ENCODE data around the gene ERCC5.

ERCC5 gene

DNA sequence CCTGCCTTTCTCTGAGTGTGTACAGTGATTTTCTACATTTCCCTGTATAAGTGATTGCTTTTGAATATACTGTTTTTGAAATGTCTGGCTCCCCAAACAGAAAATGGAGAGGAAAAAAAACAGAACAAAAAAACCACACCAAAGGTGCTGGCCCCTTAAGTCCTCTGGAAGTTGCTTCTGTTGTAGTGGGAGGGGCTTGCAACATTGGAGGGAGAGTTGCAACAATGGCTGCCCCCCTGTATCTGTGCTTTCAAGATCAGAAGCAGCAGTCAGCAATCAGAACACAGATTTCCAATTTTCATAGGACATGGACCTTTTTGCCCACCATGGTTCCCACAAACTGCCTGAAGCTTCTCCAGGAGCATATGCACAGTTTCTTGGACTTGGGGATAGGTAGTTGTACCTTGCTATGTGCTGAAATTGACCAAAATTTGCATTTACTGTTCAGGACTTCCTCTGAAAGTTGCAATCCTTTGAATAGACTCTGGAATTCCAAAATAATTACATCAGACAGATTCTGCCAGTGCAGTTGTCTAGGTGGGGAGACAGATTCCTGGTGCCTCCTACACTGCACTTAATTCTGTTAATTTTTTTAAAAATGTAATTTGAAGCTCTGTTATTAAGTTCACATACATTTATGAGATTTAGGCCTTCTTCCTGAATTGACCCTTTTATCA, 33.1 kb upstream of the ERCC5 start:
- no peak overlapping the region for H3K4me3 ChIP-seq (replicated peaks; ENCODE audit: low read depth, low read length)
- peak; percentile 46 for DNase-seq (ENCODE audit: low read depth)
- TF ChIP-seq, protein P1, sequence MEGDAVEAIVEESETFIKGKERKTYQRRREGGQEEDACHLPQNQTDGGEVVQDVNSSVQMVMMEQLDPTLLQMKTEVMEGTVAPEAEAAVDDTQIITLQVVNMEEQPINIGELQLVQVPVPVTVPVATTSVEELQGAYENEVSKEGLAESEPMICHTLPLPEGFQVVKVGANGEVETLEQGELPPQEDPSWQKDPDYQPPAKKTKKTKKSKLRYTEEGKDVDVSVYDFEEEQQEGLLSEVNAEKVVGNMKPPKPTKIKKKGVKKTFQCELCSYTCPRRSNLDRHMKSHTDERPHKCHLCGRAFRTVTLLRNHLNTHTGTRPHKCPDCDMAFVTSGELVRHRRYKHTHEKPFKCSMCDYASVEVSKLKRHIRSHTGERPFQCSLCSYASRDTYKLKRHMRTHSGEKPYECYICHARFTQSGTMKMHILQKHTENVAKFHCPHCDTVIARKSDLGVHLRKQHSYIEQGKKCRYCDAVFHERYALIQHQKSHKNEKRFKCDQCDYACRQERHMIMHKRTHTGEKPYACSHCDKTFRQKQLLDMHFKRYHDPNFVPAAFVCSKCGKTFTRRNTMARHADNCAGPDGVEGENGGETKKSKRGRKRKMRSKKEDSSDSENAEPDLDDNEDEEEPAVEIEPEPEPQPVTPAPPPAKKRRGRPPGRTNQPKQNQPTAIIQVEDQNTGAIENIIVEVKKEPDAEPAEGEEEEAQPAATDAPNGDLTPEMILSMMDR (IDR thresholded peaks at IDR 0.05; ENCODE audit: low read length, missing control alignments): no peak

DNA sequence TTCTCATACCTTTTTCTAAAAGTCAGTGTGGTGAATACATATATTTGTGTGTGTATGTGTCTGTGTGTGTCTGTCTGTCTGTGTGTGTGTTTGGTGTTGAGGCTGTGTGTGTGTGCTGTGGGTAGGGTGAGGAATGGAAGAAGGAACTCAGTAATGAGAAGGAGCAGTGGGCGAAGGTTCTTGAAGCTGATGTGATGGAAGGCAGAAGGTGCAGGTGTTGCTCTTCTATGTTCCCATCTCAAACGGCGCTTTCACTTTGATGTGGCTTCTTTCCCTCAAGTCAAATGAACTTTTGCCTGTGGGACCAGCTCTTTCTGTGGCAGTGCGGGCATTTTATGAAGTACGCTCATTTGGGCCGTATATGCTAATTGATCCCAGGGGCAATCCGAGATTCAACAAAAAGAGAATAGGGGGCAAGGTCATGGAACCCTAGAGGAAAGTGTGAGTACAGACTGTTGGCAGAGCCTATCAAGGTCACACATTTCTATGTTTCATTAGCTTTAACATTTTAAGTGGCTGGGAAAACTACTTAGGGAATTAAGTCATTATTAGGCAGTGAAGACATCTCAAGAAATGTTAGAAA, 31.7 kb upstream of the ERCC5 start:
- H3K4me3 ChIP-seq (replicated peaks; ENCODE audit: low read depth, low read length): no peak overlapping the region
- no peak for DNase-seq (ENCODE audit: low read depth)
- TF ChIP-seq, protein P1 (IDR thresholded peaks at IDR 0.05; ENCODE audit: low read length, missing control alignments): no peak

DNA sequence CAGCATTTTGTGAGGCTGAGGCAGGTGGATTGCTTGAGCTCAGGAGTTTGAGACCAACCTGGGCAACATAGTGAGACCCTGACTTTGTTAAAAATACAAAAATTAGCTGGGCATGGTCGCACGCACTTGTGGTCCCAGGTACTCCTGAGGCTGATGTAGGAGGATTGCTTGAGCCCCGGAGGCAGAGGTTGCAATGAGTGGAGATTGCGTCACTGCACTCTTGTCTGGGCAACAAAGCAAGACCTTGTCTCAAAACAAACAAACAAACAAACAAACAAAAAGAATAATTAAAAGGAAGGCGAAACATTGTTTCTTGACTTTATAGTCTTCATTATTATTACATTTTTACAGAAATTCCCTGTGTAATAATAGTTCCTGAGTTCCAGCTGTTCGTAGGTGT, 31.0 kb upstream of the ERCC5 start:
- DNase-seq (ENCODE audit: low read depth): no peak
- H3K4me3 ChIP-seq (replicated peaks; ENCODE audit: low read depth, low read length): no peak overlapping the region
- TF ChIP-seq, protein P1 (IDR thresholded peaks at IDR 0.05; ENCODE audit: low read length, missing control alignments): no peak

DNA sequence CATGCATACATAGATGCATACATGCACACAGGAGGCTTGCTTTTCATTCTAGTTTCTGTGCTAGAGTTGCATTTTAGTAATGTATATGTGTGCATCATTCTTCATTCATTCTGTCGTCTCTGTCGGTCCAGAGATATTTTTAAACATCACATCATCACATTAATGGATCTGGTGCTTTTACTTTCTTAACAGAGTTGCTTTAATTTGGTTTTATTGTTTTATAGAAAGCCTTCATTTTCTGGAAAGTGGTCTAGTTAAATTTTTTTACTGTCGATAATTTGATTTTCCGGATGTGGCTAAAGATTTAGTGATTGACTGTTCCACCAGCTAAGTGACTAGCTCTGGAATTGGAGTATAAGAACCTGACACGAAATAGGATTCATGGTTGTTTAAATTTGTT, 30.0 kb upstream of the ERCC5 start:
- TF ChIP-seq, protein P1 (IDR thresholded peaks at IDR 0.05; ENCODE audit: low read length, missing control alignments): no peak

DNA sequence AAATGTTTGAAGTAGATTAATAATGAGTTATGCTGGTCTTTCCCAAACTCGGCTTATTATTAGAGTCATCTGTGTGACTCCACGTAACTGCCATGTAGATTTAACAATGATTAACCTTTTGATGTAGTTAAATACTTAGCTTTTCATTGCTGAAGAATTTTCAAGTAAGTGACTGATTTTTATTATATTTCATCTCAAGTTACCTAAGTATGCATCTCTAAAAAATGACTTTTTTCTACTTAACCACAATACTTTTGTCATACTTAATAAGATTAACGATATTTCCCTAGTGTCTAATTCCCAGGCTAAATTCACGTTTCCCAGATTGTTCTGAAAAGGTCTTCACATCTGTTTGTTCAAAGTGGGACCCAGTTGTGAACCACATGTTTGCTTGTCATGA, 29.1 kb upstream of the ERCC5 start:
- no peak for DNase-seq (ENCODE audit: low read depth)
- no peak overlapping the region for H3K4me3 ChIP-seq (replicated peaks; ENCODE audit: low read depth, low read length)
- TF ChIP-seq, protein P1 (IDR thresholded peaks at IDR 0.05; ENCODE audit: low read length, missing control alignments): no peak

More for the DNA sequence above, 30.0 kb upstream of the ERCC5 start:
- DNase-seq (ENCODE audit: low read depth): no peak
- H3K4me3 ChIP-seq (replicated peaks; ENCODE audit: low read depth, low read length): no peak overlapping the region

DNA sequence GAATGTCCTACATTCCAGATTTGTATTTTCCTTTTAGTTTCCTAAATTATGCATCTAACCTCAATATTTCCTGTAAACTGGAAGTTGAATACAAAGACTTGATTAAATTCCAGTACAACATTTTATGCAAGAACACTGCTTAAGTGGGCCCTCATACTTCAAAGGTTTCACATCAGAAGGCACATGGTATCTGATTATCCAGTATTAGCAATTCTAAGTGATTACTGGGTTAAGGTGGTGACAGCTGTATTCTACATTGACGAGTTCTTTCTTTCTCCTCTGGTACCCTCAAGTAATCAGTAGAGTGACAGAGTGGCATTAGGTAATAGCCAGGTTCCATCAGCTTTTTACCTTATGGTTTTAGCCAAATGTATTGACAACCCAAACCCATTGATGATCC, 28.6 kb upstream of the ERCC5 start:
- DNase-seq (ENCODE audit: low read depth): no peak
- TF ChIP-seq, protein P1 (IDR thresholded peaks at IDR 0.05; ENCODE audit: low read length, missing control alignments): no peak
- no peak overlapping the region for H3K4me3 ChIP-seq (replicated peaks; ENCODE audit: low read depth, low read length)

DNA sequence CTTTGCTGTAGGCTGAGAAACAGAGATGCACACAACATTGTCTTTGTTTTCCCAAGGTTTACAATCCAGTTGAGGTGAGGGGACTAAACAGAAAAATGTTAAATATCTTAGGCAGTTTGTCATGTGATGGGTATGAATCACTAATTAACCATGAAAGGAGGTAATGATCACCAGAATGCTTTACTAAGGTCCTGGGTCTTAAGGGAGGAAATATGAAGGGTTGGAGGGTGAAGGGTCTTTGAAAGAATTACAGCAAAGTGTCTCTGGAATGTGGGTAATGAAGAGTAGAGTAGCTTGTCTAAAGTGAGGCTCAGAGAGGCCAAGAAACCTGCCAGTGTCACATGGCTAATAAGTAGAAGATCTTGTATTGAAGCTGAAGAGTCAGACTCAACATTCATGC, 27.9 kb upstream of the ERCC5 start:
- no peak overlapping the region for H3K4me3 ChIP-seq (replicated peaks; ENCODE audit: low read depth, low read length)
- no peak for DNase-seq (ENCODE audit: low read depth)
- TF ChIP-seq, protein P1 (IDR thresholded peaks at IDR 0.05; ENCODE audit: low read length, missing control alignments): no peak
